HG03354 (cell line): ENCODE data around the gene NFE2L3.
"Not testable (repeated sequence)": the region's sequence is repeated elsewhere in the genome, so short reads cannot be mapped to it uniquely, and the experiment has no call there.

Experiments
- ATAC-seq: cut with Tn5 transposase; IDR thresholded peaks from one replicate; pipeline ENCODE4 v1.9.1; 2021; ENCODE audit warnings: mild to moderate bottlenecking; ENCODE audit not compliant: unreplicated experiment, poor library complexity, severe bottlenecking

The NFE2L3 gene

DNA sequence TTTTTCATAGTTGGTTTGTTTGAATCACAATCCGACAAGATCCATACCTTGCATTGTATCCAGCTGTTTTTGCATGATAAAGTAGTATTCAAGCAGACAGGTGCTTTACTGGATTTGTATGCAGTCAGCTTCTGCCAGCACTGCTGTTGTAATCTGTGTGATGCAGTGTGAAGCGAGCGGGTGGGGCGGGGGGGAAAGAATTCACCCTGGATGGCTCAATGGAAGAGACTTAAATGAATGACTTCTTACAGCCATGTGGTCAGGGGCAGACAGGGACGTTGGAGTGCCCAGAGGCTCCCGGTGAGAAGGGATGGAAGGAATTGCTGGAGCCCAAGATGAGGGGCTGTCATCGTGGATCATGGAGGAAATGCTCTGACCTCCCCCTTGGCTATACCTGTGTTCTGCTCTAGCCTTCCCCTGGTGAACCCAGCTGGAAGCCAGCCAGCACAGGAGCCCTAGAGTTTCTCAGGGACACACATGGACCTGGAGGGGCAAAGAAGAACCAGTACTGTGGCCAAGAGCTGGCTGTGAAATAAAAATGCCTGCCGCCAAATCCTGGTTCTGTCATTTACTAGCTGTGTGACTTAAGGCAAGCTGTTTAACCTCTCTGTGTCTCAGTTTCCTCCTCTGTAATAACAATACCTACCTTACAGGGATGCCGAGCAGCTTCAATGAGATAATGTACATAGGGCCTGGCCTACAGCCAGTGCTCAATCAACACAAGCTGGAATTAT, 14.1 kb downstream of the NFE2L3 start:
- ATAC-seq: no peak

DNA sequence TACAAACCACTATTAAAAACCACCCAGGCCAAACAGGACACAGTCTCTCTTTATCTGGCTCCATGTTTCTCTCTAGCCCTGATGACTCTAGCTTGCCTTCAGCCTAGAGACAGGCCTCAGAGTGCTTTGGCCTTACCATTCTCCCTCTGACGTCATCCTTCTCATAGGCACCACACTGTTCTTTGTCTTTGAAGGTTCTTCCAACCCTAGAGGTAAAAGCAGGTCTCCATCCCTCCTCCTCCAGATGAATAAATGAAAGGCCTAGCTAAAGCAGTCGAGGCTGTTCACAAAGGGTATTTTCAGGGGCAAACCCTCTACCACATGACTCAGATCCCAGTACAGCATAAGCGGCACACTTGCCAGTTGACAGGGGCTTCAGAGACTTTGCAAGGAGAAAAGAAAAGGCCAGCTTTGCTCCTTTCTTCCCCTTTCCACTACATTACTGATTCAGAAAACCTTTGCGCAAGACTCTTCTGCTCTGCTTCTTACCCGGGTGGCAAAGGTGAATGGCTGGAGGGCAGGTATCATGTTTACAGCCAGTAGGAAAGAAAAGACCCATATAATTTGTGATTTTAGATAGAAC, 14.8 kb downstream of the NFE2L3 start:
- ATAC-seq: peak; percentile 25

DNA sequence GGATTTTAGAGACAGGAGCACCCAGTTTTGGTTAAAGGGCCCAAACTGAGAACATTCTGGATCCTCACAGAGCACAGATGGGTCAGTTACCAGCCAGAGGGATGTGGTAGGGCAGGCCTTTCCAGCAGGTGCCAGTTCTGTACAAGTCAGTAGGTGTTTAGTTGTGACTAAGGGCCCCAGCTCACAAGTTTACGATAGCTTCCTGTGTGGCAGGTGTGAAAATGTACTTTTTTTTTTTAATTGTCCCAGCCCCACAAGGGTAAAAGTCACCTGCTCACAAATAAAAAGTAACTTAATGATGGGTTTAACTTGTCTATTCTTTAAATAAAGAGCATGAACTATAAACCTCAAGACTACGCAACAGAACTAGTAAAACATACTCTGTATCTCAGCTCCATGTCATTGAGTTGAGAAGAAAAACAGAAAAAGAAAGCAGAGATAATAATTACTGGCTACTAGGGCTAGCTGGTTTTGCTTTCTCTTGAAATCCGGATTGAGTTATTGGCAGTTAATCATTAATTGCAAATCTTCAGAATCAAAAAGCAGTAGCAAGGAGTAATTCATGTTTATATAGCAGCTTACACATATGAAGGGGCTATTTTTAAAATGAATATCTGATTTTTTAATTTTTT, 15.4 kb downstream of the NFE2L3 start:
- peak; percentile 89 for ATAC-seq

DNA sequence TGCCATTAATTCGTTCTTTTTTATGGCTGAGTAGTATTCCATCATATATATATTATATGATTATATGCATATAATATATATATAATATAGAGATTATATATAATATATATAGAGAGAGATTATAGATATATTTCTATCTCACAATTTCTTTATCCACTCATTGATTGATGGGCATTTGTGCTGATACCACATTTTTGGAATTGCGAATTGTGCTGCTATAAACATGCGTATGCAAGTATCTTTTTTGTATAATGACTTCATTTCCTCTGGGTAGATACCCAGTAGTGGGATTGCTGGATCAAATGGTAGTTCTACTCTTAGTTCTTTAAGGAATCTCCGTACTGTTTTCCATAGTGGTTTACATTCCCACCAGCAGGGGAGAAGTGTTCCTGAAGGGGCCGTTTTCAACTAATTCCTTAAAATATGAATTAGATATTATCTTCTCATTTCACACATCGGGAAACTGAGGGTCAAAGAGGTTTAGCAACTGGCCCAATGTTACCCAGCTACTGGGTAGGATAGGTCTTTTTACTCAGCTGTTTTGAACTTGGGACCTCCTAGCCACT, 16.5 kb downstream of the NFE2L3 start:
- ATAC-seq: no peak

DNA sequence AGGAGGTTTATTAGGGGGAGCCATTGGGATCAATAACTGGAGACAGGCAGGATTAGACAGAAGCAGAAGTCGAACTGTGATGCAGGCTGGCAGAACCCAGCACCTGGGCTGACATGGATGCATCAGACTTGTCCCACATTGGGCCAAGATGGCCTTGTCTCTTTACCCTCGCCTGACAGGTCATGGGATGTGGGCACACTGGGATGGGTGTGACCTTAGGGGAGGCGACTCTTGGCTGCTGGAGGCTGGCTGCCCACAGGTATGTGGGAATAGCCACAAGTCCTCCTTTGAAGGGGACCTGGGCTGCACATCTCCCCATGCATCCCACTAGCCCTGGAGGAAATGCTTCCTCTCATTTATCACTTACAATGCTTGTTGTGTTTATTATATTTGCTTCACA, 17.3 kb downstream of the NFE2L3 start:
- ATAC-seq: no peak

DNA sequence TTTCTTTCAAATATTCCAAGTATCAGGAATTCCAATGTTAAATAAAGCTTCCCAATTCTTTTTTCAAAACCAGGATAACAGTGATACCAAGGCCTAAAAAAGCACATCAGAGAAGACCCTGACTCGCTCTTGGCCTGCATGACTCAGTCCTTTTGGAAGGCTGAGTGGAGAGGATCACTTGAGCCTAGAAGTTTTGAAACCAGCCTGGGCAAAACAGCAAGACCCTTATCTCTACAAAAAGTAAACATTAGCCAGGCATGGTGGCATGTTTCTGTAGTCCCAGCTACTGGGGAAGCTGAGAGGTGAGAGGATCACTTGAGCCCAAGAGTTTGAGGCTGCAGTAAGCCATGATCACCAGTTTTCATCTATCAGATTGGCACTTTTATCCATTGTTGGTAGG, 18.7 kb downstream of the NFE2L3 start:
- ATAC-seq: no peak

DNA sequence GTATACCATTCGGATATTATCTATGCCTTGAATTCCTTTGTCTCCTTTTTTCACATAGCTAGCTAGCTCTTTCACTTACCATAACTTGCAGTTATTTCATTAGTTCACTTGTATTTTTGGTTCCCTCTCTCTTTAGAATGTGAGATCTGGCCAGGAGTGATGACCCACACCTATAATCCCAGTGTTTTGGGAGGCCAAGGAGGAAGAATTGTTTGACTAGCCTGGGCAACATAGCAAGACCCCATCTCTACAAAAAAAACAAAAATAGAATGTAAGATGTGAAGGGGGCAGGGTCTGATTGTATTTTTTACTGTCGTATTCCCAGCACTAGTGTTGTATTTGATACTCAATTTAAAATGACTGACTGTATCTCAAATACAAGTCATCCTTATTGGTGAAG, 19.6 kb downstream of the NFE2L3 start:
- ATAC-seq: no peak

DNA sequence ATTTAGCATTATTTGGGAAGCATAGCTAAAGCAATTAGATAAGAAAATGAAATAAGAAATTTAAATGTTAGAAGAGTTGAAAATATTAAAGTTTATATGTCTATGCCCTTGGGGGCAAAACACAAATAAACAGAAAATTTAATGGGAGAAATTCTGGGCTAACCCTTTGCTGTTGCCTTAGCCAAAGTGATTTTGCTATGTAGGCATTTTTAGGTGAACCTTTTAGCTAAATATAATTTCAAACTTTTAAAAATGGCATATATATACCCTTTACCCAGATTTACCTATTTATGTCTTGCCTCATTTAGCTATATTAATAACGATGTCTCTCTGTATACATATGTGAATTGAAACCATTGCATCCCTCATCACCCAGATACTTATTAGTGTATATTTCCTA, 20.1 kb downstream of the NFE2L3 start:
- ATAC-seq: no peak

DNA sequence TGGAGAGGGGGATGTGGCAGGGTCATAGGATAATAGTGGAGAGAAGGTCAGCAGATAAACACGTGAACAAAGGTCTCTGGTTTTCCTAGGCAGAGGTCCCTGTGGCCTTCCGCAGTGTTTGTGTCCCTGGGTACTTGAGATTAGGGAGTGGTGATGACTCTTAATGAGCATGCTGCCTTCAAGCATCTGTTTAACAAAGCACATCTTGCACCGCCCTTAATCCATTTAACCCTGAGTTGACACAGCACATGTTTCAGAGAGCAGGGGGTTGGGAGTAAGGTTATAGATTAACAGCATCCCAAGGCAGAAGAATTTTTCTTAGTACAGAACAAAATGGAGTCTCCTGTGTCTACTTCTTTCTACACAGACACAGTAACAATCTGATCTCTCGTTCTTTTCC, 23.9 kb downstream of the NFE2L3 start:
- ATAC-seq: not testable (repeated sequence)

DNA sequence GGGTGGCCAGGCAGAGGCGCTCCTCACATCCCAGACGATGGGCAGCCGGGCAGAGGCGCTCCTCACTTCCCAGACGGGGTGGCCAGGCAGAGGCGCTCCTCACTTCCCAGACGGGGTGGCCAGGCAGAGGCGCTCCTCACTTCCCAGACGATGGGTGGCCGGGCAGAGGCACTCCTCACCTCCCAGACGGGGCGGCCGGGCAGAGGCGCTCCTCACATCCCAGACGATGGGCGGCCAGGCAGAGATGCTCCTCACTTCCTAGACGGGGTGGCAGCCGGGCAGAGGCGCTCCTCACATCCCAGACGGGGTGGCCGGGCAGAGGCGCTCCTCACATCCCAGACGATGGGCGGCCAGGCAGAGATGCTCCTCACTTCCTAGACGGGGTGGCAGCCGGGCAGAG, 24.7 kb downstream of the NFE2L3 start:
- not testable (repeated sequence) for ATAC-seq

DNA sequence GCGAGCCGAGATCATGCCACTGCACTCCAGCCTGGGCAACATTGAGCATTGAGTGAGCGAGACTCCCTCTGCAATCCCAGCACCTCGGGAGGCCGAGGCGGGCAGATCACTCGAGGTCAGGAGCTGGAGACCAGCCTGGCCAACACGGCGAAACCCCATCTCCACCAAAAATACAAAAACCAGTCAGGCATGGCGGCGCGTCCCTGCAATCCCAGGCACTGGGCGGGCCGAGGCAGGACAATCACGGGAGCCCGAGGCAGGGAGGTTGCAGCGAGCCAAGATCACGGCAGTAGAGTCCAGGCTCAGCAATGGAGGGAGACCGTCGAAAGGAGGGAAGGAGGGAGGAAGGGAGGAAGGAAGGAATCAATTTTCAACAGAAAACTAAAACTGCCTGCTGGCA, 25.3 kb downstream of the NFE2L3 start:
- not testable (repeated sequence) for ATAC-seq

DNA sequence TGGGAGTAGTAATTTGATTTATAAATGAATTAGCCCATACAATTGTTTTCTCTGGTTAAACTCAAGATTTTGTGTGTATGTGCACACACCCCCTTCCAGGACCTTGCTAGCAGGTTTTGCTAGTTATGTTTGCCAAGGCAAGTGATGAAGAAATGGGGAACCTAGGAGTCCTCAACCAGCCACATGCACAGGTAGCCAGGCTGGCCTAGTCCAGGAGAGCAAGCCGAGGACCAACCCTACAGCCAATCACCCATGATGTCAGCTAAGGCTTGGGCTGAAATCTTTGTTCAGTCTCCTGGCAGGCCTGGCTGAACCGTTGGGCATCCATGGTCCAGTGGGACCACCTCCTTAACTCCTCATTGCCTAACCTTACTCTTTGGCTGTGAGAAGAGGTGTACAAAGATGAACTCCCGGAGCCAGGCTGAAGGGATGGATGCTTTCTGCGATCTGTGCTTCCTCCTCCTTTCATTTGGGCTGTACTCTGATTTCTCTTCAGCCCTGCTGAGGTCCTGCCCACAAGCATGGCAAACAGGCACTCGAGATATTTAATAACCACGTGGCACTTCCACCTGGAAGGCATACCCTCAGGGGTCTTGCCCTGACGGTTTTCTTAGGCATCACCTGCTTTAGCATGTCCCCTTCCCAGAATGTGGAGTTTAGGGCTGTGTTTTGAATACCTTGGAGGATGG, 26.4 kb downstream of the NFE2L3 start:
- ATAC-seq: no peak

DNA sequence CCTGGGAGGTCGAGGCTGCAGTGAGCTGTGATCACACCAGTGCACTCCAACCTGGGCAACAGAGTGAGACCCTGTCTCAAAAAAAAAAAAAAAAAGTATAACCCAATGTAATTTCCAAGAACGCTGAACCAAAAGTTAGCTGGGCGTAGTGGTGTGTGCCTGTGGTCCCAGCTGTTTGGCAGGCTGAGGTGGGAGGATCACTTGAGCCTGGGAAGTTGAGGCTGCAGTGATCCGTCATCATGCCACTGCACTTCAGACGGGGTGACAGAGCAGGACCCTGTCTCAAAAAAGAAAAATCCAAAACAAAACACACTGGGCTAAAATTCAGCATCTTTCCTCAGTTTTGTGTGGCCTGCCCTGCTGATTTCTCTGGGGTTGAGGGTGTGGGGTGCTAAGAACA, 27.4 kb downstream of the NFE2L3 start:
- ATAC-seq: no peak

DNA sequence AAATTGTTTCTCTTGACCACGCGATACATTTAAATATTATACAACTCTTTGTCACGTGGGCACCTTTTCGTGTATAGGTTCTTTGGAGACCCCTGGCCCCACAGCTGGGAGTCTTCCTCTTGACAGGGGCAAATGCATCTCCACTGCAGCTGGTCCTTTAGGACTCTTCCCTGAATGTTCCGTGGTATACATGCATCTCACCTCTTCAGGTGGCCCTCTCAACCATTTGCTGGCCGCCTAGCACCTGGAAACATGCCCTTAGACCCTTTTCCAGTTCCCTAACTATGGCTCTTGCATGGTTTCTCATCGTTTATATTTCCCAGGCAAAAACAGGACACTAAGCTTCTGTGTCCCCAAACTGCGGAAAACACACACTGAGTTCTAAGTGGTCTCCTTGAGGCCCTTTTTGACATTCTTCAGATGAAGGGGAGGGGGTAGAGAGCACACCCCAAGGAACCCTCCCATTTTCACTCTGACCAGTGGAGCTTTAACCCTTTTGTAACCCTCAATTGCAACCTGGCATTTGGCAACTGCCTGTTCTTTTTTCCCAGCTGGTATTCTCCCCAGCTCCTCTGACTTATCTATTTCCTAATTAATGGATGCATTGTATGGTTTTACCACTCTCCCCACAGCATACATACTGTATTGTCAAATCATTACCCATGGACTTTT, 28.0 kb downstream of the NFE2L3 start:
- no peak for ATAC-seq

DNA sequence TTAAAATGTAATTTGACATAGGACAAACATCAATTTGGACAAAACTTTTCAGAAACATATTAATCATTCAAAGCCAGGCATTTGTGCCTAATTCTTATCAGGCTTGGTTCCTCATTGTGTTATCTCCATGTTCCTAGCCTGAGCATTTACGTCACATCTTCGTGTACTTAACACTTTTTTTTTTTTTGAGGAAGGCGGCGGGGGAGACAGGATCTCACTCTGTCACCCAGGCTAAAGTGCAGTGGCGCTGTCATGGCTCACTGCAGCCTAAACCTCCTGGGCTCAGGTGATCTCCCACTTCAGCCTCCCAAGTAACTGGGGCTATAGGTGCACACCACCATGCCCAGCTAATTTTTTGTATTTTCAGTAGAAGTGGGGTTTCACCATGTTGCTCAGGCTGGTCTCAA, 28.8 kb downstream of the NFE2L3 start:
- ATAC-seq: no peak

DNA sequence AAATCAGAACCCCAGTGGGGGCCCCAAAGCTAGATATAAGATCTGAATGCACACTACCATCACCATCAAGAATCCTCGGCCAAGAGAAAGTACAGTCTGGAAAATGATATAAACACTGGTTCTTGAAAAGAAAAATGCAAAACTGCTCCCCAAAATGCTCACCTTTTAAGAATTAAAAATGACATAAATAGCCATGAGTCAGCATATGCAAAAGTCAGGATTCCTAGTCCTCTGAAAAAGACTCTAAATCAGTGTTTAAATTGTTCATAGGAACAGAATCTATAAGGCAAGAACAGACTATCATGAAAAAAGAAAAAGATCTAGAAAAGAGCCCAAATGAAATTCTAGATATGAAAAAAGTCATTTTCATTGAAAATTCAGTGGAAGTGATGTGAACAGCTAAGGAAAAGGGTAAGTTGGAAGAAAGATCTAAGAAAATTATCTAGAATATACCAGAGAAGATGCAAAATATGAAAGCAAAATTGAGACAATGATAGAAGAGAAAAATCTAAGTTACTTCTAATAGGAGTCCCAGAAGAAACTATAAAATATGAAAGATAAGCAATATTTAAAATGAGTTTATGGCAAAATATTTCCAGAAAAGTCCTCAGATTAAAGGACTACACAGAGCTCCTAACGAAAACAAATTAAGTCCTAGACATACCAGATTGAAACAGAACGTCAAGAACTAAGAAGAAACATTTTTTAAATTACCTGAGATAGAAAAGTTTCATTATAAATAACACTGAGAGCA, 29.7 kb downstream of the NFE2L3 start:
- ATAC-seq: no peak

DNA sequence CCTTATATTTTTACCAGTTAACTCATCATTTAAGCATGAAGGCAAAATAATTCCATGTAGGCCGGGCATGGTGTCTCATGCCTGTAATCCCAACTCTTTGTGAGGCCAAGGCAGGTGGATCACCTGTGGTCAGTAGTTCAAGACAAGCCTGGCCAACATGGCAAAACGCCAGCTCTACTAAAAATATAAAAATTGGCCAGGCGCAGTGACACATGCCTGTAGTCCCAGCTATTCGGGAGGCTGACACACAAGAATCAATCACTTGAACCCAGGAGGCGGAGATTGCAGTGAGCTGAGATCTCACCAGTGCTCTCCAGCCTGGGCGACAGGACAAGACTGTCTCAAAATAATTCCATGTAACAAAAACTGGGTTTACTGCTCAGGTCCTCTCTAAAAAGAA, 30.3 kb downstream of the NFE2L3 start:
- no peak for ATAC-seq

DNA sequence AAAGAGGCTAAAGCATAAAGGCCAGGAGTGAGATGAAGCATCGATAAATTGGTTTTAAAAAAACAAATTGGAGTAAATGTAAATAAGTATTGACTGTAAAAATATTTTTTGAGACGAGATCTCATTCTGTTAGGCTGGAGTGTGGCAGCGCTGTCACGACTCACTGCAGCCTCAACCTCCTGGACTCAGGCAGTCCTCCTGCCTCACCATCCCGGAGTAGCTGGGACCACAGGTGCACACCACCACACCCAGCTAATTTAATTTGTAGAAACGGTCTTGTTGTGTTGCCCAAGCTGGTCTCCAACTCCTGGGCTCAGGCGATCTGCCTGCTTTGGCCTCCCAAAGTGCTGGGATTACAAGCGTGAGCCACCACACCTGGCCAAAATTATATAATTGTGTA, 30.7 kb downstream of the NFE2L3 start:
- no peak for ATAC-seq

DNA sequence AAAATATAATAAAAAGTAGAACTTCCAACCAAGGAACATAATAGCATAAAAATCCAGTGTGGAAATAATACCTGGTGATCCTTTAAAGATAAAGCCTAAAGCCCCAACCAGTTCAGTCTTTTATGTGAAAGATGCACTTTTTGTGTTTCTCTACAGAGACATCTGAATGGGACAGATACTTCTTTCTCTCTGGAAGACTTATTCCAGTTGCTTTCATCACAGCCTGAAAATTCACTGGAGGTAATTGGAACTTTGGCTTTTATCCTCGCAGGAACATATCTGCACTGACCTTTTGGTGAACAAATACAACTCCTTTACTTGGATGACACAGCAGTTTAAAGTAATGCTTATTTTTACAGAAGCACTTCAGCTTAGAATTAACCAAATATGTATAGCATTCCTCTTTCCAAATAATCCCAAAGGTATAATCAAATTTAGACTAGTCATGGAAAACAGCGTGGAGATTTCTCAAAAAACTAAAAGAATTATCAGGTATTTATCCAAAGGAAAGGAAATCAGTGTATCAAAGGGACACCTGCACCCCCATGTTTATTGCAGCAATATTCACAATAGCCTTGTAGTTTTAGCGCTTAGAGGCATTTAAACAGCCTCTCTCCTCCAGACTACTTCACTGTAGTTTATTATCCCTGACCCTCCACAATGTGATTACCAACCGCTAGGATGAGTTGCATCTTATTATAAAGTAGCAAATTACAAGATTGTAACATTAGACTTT, 31.7 kb downstream of the NFE2L3 start:
- ATAC-seq: no peak
